GM12891 (cell line): ENCODE measurements around the gene AIFM3.

ENCODE experiments used
- DNase-seq: peaks from one replicate; pipeline ENCODE4 v3.0.0; 2011; ENCODE audit warnings: low spot score; ENCODE audit not compliant: insufficient read length
- FAIRE-seq: peaks from 2 replicates; lab custom pipeline; 2011; peaks lifted over from hg19 to GRCh38; lab: Jason Lieb, UNC
- PAX5 ChIP-seq: IDR thresholded peaks from 2 replicates; pipeline ENCODE4 v1.6.1; 2011; ENCODE audit warnings: low read length, moderate library complexity, mild to moderate bottlenecking; ENCODE audit not compliant: insufficient read depth, severe bottlenecking
- POLR2A ChIP-seq: IDR thresholded peaks from 2 replicates; pipeline ENCODE4 v1.6.1; 2011; ENCODE audit warnings: low read depth, low read length, control low read depth
- POLR2AphosphoS5 ChIP-seq: IDR thresholded peaks from 2 replicates; pipeline ENCODE4 v1.6.1; 2011; ENCODE audit warnings: low read depth, low read length, control low read depth
- POU2F2 ChIP-seq: IDR thresholded peaks from 2 replicates; pipeline ENCODE4 v1.6.1; 2011; ENCODE audit warnings: low read depth, mild to moderate bottlenecking, control low read depth, low read length, moderate library complexity
- SPI1 ChIP-seq: IDR thresholded peaks from 2 replicates; pipeline ENCODE4 v1.6.1; 2011; ENCODE audit warnings: low read depth, low read length, control low read depth
- TAF1 ChIP-seq: IDR thresholded peaks from 2 replicates; pipeline ENCODE4 v1.6.1; 2011; ENCODE audit warnings: low read depth, low read length, control low read depth

The AIFM3 gene

DNA sequence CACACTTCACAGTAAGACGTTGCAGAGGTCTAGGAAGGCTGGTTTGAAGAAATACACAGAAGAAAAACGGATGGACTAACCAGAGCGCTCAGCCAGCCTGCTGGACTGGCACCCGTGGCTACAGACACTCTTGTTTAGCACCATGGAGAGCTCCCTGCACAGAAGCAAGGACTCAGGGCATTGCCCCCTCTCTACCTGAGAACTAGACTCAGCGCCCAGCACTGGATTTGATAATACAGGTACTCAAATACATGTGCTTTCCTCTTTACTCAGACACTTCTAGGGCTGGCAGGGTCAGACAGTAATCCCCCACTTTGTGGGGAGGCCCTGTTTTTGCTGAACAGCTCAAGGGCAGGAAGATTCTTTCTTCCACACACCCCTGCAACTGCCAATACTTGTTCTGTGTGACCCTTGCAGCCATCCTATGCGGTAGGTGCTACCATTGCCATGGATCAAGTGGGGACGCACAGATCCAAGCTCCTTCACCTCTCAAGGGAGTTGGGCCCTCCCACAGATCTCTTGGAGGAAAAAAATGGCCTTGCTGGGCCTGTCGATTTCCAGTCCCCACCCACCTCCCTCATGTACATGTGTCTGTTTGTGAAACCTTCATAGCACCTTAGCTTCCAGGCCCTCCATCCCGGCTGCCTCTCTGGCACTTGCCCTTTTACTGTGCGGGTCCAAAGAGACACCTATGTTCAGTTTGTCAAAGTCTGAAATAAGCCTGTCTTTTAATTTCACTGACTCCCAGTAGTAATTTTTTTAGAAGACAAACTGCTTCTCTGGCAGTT is 42.8 kb downstream of the AIFM3 start:
- DNase-seq: no peak
- no peak for FAIRE-seq
- TF ChIP-seq POU2F2: no peak
- no peak for TF ChIP-seq PAX5
- no peak for TF ChIP-seq TAF1
- TF ChIP-seq POLR2A: no peak
- no peak for TF ChIP-seq SPI1
- no peak for TF ChIP-seq POLR2AphosphoS5

GRCh38 chr22:21010426-21011113 is 43.5 kb downstream of the AIFM3 start:
- no peak for TF ChIP-seq POLR2A
- no peak for TF ChIP-seq TAF1
- TF ChIP-seq POLR2AphosphoS5: no peak
- TF ChIP-seq SPI1: no peak
- no peak for TF ChIP-seq PAX5
- no peak for TF ChIP-seq POU2F2
- DNase-seq: no peak
- FAIRE-seq: no peak

DNA sequence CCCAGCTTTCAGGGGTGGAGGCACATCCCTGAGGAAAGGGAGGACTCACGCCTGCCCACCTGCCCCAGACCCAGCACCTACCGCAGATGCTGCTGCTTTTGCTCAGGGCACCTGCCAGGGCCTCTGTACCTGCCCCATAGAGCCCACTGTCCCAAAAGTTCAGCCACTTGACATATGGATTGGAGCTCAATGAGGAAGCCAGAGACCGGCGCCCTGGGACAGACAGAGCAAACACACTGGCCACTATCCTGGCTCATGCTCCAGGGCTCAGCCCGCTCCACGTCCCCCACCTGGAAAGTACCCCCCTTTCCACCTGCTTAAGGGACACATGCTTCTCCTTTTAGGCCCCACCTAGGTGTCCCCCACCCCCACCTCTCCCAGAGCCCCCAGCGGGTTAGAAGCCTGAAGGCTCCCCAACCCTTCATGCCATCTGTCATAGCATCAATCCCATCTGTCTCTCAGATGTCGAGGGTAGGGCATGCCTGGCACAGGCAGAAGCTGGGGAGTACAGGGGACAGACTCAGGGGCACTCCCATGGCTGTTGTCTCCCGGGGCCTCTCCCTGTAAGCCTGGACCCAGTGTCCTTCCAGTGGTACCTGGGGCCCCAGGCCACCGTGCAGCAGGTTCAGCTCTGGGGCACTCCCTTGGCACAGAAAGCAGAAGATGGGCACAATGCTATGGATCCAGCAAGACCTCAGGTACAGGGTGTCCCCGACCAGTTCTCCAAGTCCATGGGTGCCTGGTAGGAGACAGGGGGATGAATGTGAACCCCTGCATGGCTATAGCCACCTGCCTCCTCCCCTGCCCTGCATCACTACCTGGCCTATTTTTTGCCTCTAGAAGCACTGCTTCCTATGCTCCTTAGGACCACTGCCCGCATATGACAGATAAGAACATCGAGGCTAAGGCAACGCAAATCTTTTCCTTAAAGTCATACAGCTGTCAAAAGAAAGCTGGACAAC is 45.7 kb downstream of the AIFM3 start:
- no peak for DNase-seq
- TF ChIP-seq POLR2A (no peak), PAX5 (no peak), SPI1 (no peak), POU2F2 (no peak), POLR2AphosphoS5 (no peak), TAF1 (no peak)
- no peak for FAIRE-seq

- FAIRE-seq: no peak
Observed at GRCh38 chr22:21013657-21014201, 46.7 kb downstream of the AIFM3 start.

DNA sequence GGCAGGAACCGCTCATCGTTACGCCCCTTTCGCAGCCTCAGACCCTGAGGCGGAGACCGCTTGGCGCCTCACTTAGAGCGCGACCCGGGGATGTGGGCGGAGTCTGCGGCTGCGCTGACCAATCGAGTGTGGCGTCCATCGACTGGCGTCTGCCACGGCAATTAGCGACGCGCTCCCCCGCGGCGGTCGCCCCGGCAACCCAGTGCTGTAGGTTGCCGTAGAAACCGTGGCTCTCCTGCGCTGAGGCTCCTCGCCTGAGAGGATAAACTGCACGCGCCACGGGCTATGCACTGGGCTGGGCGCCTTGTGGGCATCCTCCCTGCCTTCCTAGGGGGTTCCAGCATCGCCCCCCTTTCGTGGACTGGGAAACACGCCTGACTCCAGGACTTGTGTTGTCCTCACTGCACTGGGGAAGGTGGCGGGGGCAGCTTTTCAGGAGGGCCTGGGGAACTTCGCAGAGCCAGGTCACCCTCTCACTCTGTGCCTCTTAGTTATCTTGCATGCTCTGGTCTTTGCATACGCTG is 47.2 kb downstream of the AIFM3 start:
- TF ChIP-seq POU2F2 (no peak), POLR2A (no peak), PAX5 (no peak), POLR2AphosphoS5 (no peak), SPI1 (no peak), TAF1 (no peak)
- FAIRE-seq (peak; percentile 97), DNase-seq (peak; percentile 96)

More at GRCh38 chr22:21013657-21014201, 46.7 kb downstream of the AIFM3 start:
- TF ChIP-seq POLR2A: no peak
- TF ChIP-seq POLR2AphosphoS5: no peak
- no peak for TF ChIP-seq PAX5
- no peak for TF ChIP-seq POU2F2
- no peak for TF ChIP-seq SPI1
- no peak for TF ChIP-seq TAF1
- no peak for DNase-seq

GRCh38 chr22:21014726-21015465 is 47.8 kb downstream of the AIFM3 start, which contains the start of gene P2RX6:
TSS of gene P2RX6 (plus strand) at chr22:21015165. CDS start at chr22:21015175, 10 bp downstream.
- FAIRE-seq (no peak), DNase-seq (no peak)
- TF ChIP-seq POLR2A (no peak), POLR2AphosphoS5 (no peak), SPI1 (no peak), TAF1 (no peak), PAX5 (no peak), POU2F2 (no peak)

DNA sequence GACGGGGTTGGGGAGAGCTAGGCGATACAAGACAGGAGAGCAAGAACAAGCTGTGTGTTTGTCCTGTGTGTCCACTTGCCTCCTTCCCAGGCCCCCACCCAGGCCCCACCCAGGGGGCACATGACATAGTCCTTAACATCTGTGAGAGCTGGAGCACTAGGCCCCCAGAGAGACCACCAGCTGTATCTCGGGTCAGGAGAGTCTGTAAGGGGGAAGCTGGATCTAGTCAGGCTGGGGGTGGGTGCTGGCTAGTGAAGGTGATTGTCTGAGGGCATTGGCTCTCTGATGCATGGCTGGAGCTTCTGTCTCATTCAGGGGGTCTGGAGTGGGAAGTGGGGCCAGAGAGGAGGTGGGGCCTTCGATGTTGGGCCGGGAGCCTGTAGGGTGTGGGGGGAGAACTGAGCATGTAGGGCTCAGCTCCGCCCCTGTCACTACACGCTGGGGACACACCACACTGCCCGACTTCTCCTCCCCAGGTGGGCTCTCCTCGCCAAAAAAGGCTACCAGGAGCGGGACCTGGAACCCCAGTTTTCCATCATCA is 48.5 kb downstream of the AIFM3 start:
- no peak for DNase-seq
- no peak for FAIRE-seq
- TF ChIP-seq PAX5 (no peak), SPI1 (no peak), TAF1 (no peak), POU2F2 (no peak), POLR2A (no peak), POLR2AphosphoS5 (no peak)
